ENCODE results near the gene IRX4. TPM values are rescaled to one million over a fixed set of nuclear protein-coding genes. Genes with fewer than 3 reads are reported as not detected.

IRX4 gene
- 1 to 10 TPM in 1 of 4 donors, under 1 TPM in 1, not detected in 2; 0.68 to 3.5 TPM for total RNA-seq

- TF ChIP-seq, protein P1, sequence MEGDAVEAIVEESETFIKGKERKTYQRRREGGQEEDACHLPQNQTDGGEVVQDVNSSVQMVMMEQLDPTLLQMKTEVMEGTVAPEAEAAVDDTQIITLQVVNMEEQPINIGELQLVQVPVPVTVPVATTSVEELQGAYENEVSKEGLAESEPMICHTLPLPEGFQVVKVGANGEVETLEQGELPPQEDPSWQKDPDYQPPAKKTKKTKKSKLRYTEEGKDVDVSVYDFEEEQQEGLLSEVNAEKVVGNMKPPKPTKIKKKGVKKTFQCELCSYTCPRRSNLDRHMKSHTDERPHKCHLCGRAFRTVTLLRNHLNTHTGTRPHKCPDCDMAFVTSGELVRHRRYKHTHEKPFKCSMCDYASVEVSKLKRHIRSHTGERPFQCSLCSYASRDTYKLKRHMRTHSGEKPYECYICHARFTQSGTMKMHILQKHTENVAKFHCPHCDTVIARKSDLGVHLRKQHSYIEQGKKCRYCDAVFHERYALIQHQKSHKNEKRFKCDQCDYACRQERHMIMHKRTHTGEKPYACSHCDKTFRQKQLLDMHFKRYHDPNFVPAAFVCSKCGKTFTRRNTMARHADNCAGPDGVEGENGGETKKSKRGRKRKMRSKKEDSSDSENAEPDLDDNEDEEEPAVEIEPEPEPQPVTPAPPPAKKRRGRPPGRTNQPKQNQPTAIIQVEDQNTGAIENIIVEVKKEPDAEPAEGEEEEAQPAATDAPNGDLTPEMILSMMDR (IDR thresholded peaks at IDR 0.05; ENCODE audit: low read depth), result no peak
These were observed at the start of gene IRX4 for GRCh38 chr5:1882337-1883119. IRX4 (minus strand) TSS chr5:1882925; CDS start chr5:1882647, 278 bp downstream.

- TF ChIP-seq, protein P1 (IDR thresholded peaks at IDR 0.05; ENCODE audit: low read depth), result no peak
These were observed 49.0 kb upstream of the IRX4 start for GRCh38 chr5:1931604-1932231.

GRCh38 chr5:1930880-1931603 lies 48.3 kb upstream of the IRX4 start:
- TF ChIP-seq, protein P1 (IDR thresholded peaks at IDR 0.05; ENCODE audit: low read depth), result no peak

DNA sequence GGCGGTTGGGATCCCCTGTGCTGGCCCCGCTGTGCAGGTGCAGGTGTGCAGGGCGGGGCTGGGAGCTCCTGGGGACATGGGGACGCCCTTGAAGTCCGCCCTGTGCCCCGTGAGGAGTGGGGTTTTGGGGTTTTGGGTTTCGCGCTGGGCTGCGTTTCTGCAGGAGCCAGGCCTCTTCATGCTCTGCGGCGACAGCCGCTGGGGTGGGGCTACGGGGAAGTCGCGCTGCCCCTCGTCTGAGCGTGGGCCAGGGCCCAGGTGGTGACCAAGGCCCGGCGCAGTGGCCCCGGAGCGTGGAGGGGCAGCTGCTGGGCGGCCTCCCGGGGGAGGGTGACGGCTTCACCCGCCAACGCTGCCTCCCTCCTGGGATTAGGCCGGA lies 47.8 kb upstream of the IRX4 start:
- TF ChIP-seq, protein P1 (IDR thresholded peaks at IDR 0.05; ENCODE audit: low read depth), result no peak

GRCh38 chr5:1929108-1929991 lies 46.6 kb upstream of the IRX4 start:
- TF ChIP-seq, protein P1 (IDR thresholded peaks at IDR 0.05; ENCODE audit: low read depth), result no peak

DNA sequence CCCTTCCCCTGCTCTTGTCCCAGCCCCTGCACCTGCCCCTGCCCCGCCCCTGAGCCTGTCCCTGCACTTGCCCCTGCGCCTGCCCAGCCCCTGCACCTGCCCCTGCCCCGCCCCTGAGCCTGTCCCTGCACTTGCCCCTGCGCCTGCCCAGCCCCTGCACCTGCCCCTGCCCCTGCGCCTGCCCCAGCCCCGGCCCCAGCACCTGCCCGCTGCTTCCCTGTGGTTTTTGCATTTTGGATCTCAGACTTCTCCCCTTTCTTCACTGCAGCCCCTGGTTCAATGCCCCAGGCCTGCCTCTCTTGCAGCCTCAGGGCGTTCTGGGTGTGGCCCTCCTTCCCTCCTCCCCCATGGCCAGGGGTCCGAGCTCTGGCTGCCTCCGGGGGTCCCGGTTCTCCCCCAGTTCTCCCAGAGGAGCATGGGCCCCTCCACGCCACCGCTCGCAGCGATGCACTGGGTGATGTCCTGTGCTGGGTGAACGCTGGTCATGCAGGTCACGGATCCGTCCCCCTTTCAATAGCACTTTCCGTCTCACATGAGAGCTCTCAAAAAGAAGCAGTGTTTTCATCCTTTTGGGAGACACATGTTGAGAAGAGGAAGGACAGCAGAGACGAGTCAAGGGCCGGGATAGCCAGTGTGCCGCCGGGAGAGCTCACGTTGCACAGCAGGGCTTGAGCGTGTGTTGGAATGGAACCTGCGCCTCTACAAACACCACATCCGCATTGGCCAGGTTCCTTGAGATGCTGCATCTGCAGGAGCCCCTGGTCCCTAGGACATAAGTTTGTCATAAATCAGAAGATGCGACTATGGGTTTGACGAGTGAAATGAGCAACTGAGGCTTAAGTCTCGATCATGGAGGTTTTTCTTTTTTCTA lies 44.0 kb upstream of the IRX4 start:
- TF ChIP-seq, protein P1 (IDR thresholded peaks at IDR 0.05; ENCODE audit: low read depth), result no peak
